ENCODE data around the gene ADORA1.

Gene ADORA1

GRCh38 chr1:203143641-203144040 is 16.1 kb downstream of the ADORA1 start:
- DNase-seq: no peak

DNA sequence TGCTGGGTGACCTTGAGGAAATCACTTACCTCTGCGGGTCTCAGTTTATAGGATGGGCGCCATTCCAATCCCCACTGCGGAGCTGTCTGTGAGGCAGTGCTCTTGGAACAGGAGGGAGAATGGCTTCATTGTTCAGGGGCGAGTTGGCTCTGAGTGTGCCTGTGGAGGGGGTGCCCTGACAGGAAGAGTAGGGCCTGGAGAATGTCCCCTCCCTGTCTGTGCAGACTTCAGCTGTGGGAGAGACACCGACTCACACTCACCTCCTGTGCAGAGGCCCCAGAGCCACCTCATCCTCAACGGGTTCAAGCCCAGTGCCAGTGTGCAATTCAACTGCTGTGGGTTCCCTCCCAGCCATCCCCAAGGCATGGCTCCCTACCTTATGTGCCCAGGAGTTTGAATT is 17.1 kb downstream of the ADORA1 start:
- DNase-seq: no peak

DNA sequence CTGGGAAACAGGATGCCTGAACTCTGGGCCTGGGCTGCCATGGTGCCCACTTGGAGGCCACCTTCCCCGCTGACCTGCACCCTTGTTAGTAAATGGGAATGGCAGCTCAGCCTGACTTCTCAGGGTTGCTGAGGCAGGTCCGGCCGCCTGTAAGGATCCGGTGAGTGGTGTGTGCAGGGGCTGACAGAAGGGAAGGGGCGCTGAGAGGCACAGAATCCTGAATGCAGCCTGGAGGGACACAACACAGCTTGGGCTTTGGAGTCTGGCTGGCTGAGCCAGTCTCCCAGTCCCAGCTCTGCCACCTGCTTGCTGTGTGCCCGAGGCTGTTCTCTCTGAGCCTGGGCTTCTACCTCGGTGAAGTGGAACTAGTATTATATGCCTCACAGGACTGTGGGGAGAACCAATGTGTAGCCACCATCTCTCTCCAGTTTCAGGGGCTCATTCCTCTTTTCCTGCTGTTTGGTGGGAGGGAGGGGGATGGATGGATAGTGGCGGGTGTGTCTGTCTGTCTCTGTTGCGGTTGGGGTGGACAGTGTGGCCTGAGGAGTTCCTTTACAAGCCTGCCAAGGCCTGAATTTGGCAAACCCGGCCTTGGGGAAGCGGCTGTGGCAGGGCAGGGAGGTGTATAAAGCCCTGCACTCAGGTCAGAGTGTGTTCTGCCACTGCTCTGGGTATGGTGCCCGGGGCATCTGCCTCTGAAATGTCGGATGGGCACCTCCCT is 18.0 kb downstream of the ADORA1 start:
- no peak for DNase-seq

DNA sequence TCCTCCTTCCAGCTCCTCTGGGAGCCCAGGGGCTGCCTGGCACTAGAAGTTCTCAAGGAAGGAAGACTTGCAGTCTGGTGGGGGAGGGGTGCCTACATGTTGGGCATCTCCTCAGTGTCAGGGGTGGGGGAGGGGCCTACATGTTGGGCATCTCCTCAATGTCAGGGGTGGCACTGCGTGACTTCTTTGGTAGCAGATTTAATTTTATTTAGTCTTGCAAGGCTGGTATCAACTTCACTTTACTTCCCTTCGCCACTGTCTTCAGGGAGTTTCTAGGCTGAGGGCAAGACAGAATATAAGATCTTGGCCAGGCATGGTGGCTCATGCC is 18.5 kb downstream of the ADORA1 start:
- no peak for DNase-seq

DNA sequence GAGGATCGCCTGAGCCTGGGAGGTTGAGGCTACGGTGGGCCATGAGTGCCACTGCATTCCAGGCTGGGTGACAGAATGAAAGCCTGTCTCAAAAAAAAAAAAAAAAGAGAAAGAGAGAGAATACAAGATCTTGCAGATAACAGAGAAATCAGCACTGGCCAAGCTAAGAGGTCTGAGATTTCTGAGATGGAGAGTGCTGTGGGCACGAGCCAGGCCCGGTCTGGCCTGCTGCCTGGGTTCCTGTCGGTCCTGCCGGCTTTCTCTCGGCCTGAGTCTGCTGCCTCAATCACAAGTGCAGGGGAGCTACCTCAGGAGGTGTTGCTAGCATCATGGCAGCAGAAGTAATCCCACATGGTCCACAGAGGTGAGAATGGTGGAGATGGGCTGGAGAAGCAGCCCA is 19.0 kb downstream of the ADORA1 start:
- DNase-seq: no peak

DNA sequence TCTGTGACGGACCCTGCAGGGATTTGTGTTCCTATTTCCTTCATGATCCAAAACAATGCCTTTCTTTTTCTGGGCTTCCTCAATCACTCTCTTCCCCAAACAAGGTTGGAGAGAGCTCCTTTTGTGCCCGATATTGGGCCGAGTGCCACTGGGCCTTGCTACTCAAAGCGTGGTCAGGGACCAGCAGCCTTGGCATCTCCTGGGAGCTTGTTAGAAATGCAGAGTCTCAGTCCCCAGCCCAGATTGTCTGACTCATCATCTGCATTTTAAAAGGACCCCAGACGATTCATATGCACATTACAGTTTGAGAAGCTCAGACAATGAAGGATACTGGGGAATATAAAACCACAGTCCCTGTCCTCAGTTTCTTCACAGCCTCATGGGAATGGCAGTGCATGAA is 19.9 kb downstream of the ADORA1 start:
- no peak for DNase-seq

DNA sequence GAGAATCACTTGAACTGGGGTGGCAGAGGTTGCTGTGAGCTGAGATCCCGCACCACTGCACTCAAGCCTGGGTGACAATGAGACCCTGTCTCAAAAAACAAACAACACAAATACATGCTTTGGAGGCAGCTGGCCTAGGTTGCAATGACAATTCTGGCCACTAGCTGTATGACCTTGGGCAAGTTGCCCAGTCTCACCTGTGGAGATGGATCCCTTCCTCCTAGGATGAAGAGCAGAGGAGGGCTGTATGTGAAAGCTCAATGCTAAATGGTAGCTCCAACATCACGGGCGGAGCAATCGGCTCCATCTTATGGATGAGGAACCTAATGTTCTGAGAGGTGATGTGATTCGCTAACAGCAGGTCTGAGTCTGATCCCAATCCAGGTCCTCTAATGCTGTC is 20.6 kb downstream of the ADORA1 start:
- no peak for DNase-seq

- no peak for DNase-seq
These were observed 21.1 kb downstream of the ADORA1 start for GRCh38 chr1:203148579-203148978.

GRCh38 chr1:203149188-203149840 is 21.8 kb downstream of the ADORA1 start:
- no peak for DNase-seq

GRCh38 chr1:203150511-203151297 is 23.2 kb downstream of the ADORA1 start:
- DNase-seq: no peak

DNA sequence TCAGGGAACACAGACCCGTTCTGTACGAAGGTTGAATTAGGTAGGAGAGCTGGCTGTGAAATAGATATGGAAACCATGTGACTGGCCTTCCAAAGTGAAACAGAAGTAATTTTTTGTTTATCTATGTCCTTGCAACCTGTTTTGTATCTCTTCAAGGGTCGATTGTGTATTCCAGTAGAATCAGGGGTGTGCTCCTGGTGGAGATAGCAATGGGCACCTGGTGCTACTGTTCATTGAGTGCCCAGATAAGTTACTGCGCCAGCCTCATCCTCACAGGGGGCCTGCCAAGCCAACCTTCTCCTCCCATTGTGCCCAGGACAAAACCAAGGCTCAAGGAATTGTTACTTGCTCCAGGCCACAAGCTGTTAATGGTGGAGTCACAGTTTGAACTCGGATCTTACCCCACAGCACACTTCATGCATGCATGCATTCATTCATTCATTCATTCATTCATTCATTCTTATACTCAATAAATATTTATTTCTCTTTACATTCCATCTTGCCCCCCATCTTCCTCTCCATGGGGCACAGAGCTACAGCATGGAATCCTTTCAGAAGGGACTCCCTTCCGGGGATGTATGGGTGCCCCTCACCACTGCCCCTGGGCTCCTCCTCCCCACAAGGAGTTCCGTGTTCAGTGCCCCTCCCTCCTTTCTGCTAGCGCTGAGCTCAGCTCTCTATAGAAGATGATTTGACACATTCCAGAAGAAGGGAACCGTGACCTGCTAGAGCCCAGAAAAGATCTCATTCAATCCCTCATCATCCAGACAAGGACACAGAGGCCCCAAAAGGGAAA is 24.0 kb downstream of the ADORA1 start:
- DNase-seq: no peak

DNA sequence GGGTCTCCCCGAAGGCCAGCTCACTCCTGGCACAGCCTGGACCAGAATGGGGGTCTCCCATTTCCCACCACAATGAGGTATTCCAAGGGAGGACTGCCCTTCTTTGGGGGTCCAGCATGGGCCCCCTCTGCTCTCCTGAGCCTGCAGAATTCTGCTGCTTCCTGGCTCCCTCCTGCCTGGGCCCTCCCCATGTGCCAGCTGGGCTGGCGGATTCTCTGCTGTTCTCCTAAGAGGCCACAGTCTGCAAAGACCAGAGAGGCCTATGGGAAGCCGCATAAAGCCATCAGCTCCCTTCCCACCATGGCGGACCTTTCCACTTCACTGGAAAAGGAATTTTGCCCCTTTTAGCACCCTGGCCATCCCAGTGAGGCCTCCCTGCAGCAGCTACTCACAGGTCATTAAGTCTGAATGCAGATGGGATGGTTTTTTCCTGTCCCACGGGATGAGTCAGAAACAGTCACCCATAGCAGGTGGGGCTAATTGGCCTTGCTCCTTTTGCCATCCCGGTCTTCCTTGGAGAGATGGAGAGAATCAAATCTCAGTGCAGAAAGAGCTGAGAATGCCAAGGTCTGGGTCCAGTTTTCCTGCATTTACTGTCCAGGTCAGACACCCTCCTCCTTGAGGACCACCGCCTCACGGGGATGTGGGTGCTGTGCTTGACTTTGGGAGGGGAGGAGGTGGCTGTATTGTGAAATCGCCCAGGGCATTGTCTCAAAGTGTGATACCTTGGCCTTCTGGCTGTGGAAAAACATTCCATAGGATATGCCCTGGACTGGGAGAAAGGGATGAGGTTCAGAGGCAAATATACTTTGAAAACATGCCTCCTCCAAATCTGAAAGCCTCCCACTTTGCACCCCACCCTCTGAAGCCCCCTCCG is 24.9 kb downstream of the ADORA1 start:
- DNase-seq: no peak

GRCh38 chr1:203153051-203153988 is 25.8 kb downstream of the ADORA1 start:
- no peak for DNase-seq

DNA sequence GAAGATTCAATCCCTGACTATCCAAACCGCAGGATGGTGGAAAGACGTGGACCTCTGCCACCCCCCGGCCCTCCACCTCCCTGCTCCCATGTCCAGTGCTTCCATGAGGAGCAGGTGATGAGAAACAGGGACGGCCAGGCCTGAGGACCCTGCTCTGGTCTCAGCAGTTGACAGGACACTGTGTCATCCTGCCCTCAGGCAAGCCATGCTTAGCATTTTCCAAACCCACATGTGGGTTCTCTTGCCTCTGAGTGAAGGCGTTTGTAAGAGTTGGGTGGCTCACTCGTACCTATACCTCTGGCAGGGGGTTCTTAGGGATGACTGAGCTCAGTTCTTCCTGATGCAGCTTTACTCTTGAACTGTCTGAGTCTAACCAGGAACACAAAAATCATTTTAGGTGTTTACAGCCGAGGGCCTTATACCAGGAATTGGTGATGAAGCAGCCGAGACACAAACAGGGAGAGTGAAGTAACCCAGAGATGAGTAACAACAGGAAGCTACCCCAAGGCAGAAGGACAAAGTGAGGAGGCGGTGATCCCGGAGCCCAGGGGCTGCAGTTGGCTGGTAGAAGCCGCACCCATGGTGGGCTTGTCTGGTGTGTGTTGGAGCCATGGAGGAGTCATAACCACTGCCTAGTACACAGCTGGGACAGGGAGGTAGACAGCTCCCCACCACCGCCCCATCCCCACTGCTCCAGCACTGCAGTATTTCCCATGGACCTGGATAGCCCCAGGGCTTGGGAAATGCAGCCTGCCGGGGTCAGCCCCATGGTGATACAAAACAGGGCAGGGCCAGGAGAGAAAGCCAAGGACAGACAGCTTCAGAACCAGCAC is 26.7 kb downstream of the ADORA1 start:
- no peak for DNase-seq

DNA sequence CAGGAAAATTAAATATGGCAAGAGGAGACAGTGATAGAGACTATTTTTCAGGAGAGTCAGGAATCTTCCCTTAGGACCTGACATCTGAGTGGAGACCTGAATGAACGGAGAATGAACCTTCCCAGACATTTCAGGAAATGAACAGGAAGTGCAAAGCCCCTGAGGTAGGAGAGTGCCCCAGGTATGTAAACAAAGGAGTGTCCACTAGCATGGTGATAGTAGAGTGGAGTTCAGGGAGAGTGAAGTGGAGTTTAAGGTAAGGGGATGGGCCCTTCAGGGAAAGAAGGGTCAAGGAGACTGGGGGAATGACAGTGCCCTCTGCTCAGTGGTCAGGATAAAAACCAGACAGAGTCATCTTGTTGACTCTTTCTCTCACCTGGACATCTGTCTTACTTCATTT is 28.8 kb downstream of the ADORA1 start:
- no peak for DNase-seq

DNA sequence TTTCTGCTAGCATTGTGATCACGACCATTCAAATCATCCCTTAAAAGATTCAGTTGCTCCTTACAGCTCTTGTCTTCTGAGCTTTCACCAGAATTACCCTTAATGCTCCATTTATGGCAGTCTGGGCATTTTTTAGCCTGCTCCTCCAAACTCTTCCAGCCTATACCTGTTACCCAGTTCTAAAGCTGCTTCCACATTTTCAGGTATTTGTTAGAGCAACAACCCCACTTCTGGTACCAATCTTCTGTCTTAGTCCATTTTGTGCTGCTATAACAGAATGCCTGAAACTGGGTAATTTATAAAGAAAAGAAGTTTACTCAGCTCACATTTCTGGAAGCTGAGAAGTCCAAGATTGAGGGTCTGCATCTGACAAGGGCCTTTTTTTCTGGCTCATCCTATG is 30.9 kb downstream of the ADORA1 start:
- no peak for DNase-seq

DNA sequence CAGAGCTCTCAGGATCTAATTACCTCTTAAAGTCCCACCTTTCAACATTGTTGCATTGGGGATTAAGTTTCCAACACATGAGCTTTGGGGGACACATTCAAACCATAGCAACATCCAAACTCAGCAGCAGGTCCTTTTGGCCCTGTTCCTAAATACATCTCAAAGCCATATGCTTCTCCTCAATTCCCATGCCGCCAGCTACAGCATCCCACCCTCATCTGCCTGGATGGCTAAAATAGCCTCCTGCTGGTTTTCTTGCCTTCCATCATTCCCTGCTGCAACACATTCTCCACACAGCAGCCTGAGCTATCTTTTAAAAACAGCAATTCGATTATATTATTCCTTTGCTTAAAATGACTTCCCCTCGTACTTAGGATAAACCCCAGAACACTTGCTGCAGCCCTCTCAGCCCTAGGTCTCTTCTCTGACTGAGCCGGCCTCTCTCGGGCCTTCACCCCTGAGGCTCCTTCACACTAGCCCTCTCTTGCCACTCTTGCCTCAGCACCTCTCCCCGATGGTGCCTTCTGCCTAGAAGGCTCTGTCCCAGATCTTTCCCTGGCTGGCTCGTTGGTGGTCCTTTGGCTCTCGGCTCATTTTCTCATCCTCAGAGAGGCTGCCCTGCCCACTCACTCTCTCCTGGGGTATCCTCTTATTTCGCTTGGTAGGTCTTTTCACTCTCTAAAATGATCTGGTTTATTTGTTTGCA is 31.6 kb downstream of the ADORA1 start:
- DNase-seq: no peak

DNA sequence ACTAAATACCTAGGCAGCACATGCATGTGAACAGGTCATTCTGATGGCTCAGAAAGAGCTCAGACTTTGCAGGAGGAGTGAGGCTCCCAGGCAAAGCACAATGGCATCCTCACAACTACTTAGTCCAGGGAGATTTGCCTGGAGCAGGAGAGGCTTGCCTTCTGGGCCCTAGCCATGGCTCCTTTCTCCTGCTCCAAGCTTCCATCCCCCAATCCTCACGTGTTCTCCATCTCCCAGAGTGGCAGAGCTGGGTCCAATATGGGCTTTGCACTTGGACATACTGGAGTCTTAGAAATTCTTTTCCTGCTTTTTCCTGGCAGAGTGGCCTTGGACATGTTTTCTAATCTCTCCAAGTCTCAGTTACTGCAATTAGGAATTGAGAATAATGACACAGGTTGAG is 32.3 kb downstream of the ADORA1 start:
- no peak for DNase-seq

- no peak for DNase-seq
These were observed 33.6 kb downstream of the ADORA1 start for GRCh38 chr1:203161175-203161574.

GRCh38 chr1:203161703-203162102 is 34.2 kb downstream of the ADORA1 start:
- no peak for DNase-seq
